ENCODE results near the gene HERC2.
"Not testable (repeated sequence)": the region's sequence is repeated elsewhere in the genome, so short reads cannot be mapped to it uniquely, and the experiment has no call there.

Gene HERC2

GRCh38 chr15:28182731-28183130, 139.2 kb downstream of the HERC2 start:
- FAIRE-seq: no peak
- no peak for DNase-seq (ENCODE audit: low spot score)

GRCh38 chr15:28182216-28182615, 139.8 kb downstream of the HERC2 start:
- DNase-seq (ENCODE audit: low spot score) (no peak), FAIRE-seq (no peak)

- FAIRE-seq: no peak
Measured at GRCh38 chr15:28181366-28181765, 140.6 kb downstream of the HERC2 start.

GRCh38 chr15:28179270-28179669, 142.7 kb downstream of the HERC2 start:
- FAIRE-seq (no peak), DNase-seq (ENCODE audit: low spot score) (no peak)

More at GRCh38 chr15:28181366-28181765, 140.6 kb downstream of the HERC2 start:
- no peak for DNase-seq (ENCODE audit: low spot score)

DNA sequence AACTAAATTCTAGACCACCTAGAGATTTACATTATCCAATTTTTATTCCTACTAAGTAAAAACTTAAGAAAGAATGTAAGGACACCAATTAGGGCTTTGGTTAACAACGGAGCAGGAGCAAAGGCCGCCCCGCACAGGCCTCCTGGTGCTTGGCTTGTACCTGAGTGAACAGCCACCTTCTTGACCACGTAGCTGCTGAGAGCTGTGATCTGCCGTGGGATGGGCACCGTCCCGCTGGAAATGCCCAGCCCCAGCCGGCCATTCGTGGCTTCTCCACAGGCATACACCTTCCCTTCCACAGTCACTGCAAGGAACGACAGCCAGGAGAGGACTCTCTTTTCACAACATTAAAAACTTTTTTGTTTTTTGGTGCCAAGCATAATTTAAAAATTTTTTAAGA, 143.3 kb downstream of the HERC2 start:
- FAIRE-seq (no peak), DNase-seq (ENCODE audit: low spot score) (no peak)

DNA sequence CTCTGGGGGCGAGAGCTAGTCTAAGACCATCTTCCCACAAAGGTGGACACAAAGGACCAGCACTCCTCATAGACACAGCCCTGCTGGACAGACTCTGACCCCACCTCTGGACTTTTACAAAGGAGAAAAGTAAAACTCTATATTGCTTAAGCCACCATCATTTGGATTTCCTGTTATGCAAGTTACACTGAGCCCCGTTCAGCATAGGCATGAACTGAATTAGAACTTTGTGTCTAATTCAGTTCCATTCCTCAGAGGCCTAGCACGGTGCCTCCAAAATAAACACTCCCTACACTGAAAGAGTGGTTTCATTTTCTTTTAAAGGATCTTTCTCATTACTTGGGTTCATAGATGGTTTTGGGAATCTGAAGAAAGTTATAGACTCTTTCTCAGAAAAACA, 143.7 kb downstream of the HERC2 start:
- FAIRE-seq (no peak), DNase-seq (ENCODE audit: low spot score) (no peak)

GRCh38 chr15:28169366-28169765, 152.6 kb downstream of the HERC2 start:
- no peak for FAIRE-seq
- DNase-seq (ENCODE audit: low spot score): no peak

- FAIRE-seq; DNase-seq (ENCODE audit: low spot score): not testable (repeated sequence)
Measured at GRCh38 chr15:28168405-28169121, 153.4 kb downstream of the HERC2 start.

DNA sequence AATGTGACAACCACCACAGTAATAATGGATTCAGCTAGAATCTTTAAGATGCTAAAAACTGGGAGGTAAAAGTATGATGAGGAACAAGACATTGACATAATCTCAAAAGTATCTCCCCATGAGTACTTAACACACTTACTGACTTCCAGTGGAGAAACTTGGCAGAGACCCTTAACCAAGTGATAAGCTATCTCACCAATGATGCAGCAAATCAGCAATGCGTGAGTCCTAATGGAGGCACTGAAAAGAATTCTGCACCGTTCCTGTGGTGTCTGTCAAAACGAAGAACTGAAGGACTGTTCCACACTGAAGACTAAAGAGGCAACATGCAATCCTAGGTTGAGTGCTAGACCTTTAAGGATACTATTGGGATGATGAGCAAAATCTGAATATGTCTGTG, 154.9 kb downstream of the HERC2 start:
- FAIRE-seq (no peak), DNase-seq (ENCODE audit: low spot score) (no peak)

DNA sequence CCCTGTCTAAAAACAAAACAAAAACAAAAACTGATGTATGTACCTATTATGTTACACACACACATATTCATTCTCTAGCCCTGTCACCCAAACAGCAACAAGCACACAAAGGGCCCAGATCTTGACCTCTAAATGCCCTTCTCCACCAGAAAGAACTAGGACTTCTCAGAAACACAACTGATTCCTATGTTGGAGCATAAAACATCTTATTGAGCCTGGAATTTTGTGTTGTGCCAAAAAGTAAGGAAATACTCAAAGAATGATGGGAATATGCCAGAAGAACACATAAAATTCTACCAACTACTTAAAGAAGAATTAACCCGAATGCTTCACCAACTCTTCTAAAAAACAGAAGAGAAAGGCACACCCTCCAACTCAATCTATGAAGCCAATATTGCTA, 156.2 kb downstream of the HERC2 start:
- DNase-seq (ENCODE audit: low spot score) (no peak), FAIRE-seq (no peak)

- DNase-seq (ENCODE audit: low spot score) (no peak), FAIRE-seq (no peak)
Measured at GRCh38 chr15:28164876-28165275, 157.1 kb downstream of the HERC2 start.

DNA sequence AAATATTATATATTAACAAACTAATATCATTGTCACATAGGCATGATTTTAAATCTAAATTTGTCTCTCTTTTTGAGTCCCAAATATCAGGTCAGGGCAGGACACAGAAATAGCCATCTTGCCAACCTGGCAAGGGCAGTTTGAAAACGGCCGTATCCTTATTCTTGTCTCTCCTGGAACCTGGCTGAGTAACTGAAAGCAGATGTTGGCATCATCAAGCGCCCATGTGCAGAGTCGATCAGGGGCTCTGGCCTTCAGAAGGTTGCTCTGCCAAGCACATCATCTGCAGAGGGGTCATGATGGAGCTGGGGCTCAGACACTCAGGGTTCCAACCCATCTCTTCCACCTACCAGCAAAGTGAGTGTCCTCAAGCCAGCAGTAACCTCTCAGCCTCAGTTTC, 167.7 kb downstream of the HERC2 start:
- no peak for FAIRE-seq
- DNase-seq (ENCODE audit: low spot score): no peak

GRCh38 chr15:28153492-28154119, 168.4 kb downstream of the HERC2 start:
- peak; percentile 58 for FAIRE-seq
- no peak for DNase-seq (ENCODE audit: low spot score)

DNA sequence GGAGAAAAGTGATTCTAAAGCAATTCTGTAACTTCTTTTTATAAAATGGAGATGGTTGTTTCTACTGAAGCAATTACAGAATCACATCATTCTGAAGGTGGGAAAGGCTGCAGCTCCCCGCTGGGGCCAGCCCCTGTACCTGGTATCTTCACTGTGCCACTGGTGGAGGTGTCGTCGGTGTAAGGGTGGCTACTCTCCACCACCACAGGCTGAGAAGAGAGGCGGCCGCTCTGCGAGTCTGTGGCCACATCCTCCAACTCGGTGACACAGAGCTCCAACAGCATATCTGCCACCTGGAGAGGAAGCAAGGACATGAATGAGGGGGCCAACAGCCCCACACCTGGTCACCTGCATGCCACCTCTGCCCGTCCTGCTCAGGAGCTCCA, 169.4 kb downstream of the HERC2 start:
- not testable (repeated sequence) for DNase-seq (ENCODE audit: low spot score)
- peak; percentile 46 for FAIRE-seq

DNA sequence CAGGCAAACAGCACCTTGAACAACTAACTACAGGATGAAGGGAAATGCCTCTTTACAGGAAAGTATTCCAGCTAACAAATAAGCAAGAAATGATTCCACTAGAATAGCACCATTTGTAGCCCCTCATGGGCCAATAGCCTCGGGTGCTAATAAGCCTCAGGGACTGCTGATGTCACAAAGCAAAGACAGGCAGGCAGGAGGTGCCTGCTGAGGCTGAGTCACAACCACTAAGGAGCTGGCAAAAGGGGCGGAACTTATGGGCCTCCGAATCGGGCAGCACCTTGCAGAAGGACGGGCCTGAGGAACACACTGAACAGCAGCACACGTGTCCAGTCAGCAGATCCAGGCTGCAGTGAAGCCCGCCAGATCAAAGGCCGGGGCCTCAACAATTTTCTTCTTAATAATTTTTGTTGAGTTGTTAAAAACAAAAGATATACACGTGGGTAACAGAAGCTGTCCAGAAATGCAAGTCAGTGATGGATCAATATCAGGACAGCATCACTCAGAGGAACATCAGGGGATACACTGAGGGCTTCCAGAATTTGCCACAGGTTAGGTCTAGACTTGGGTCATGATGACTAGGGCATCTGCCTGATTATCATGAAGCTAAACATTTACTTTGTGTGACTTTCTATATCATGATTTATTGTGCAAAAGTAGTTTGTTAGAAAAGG, 170.0 kb downstream of the HERC2 start:
- FAIRE-seq; DNase-seq (ENCODE audit: low spot score): not testable (repeated sequence)

DNA sequence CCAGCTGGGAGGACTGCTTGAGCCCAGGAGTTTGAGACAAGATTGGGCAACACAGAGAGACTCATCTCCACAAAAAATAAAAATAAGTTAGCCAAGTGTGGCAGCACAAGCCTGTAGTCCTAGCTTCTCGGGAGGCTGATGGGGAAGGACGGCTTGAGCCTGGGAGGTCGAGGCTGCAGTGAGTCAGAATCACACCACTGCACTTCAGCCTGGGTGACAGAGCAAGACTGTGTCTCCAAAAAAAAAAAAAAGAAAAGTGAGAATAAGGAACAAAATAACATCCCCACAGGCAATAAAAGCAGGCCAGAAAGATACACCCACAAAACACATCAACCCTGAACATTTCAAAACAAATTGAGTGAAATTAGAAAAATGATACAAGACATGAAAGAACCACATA, 174.2 kb downstream of the HERC2 start:
- FAIRE-seq (no peak), DNase-seq (ENCODE audit: low spot score) (no peak)

- not testable (repeated sequence) for DNase-seq (ENCODE audit: low spot score); FAIRE-seq
Measured at GRCh38 chr15:28145419-28145818, 176.6 kb downstream of the HERC2 start.

- FAIRE-seq: no peak
- no peak for DNase-seq (ENCODE audit: low spot score)
Measured at GRCh38 chr15:28140062-28140461, 181.9 kb downstream of the HERC2 start.

DNA sequence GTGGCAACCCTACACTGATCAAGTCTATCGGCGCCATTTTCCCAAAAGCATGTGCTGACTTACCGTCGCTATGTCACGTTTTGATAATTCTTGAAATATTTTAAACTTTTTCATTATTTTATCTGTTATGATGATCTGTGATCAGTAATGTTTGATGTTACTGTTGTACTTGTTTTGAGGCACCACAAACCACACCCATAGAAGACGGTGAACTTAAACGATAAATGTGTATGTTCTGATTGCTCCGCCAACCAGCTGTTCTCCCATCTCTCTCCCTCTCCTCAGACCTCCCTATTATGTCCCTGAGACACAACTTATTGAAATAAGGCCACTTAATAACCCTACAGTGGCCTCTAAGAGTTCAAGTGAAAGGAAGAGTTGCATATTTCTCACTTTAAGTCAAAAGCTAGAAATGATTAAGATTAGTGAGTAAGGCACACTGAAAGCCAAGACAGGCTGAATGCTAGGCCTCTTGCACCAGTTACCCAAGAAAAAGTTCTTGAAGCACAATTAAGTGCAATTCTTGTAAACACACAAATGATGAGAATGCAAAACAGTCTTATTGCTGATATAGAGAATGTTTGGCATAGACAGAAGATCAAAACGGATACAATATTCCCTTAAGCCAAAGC, 184.5 kb downstream of the HERC2 start:
- FAIRE-seq; DNase-seq (ENCODE audit: low spot score): not testable (repeated sequence)

DNA sequence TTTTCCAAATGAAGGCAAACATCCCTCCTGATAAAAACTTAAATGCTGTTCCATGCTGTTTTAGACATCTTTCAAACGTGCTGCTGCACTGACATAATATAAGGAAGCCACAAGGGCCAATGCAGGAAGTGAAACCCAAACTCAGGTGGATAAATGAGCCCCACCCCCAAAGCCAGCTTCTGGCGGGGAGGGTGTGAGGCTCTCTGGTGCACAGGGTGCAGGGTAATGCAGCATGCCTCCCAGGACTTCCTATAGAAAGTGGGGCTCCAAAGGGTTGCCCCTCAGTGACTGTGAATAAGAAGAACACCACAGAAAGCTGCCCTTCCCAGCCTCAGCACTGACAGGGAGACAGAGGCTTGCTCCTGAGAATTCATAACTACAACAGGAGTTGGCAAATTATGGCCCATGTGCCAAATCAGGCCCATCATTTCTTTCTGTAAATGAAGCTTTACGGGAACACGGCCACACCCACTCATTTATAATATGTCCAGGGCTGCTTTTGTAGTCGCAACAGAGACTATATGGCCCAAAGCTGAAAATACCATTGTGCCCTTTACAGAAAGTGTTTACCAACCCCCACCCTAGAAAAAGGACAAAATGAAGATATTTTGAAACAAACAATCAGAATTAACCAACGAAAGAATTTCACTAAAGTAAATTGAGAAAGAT, 185.6 kb downstream of the HERC2 start:
- not testable (repeated sequence) for FAIRE-seq; DNase-seq (ENCODE audit: low spot score)

- FAIRE-seq (no peak), DNase-seq (ENCODE audit: low spot score) (no peak)
Measured at GRCh38 chr15:28133281-28133680, 188.7 kb downstream of the HERC2 start.
